ENCODE results near the gene HEATR5A. TPM values are rescaled to one million over a fixed set of nuclear protein-coding genes. Genes with fewer than 3 reads are reported as not detected.

The HEATR5A gene
- total RNA-seq, 5 donors from 2014 or later (not counting 1 experiment from before 2014, with no cell fraction given) = 7.5 to 13.2 (median 13.0) TPM

DNA sequence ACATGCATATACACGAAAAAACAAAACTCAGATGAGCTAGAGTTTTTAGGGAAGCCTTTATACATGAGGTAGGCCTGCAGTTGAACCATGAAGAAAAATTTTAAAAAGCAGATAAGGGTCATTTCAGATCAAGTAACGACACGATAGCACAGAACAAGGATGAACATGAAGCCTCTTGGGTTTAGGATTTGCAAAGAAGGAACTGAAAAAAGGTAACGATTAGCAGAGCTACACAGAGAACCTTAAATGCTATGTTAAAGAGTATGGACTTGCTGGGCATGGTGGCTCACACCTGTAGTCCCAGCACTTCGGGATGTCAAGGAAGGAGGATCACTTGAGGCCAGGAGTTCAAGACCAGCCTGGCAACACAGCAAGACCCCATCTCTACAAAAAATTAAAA is 116.7 kb downstream of the HEATR5A start:
- Mint-ChIP-seq H3K27ac (no peak overlapping the region), H3K4me1 (no peaks in the 10 kb centered on the region)
- ATAC-seq (replicated peaks in 1 of 4) = no peak

DNA sequence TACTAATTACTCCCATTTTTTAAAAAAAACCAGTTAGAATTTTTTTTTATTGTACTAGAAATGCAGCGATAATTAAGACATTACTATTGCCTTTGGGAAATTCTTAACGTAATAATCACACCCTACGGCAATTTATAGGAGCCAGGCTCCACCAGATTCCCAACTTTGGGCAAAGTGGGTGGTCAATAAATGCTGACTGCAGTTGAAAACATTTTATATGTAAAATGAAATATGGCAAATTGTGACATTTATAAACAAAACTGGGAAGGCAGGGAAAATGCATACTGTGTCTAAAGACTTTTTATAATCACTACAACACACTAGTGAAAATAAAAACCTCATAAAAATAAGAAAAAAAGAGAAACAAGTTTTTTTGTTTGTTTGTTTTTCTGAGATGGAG is 119.5 kb downstream of the HEATR5A start:
- DNase-seq (no peak), ATAC-seq (replicated peaks in 1 of 4) (no peak)
- Histone ChIP-seq H3K27ac (ENCODE audit: low read length) (no peak overlapping the region), H3K36me3 (ENCODE audit: control insufficient read depth in 2 of 2, extremely low read depth in 1 of 2, insufficient read depth in 1 of 2, low read length in 1 of 2) (peaks cover 0 to 9% of the 10 kb centered on the region in 2 donors), H3K4me3 (ENCODE audit: control insufficient read depth in 1 of 2, extremely low read depth in 1 of 2, low read length in 1 of 2) (no peak overlapping the region), H3K9me3 (no peaks in the 10 kb centered on the region), H3K4me1 (ENCODE audit: control insufficient read depth in 1 of 2, extremely low read depth in 1 of 2, insufficient read depth in 2 of 2, low read length in 2 of 2) (no peaks in the 10 kb centered on the region), H3K27me3 (replicated peaks in 1 of 2; ENCODE audit: control insufficient read depth in 2 of 2, extremely low read depth in 1 of 2, insufficient read depth in 2 of 2, low read length in 1 of 2) (no peaks in the 10 kb centered on the region)
- H3K9me3 Mint-ChIP-seq = no peaks in the 10 kb centered on the region
- H3K36me3 Mint-ChIP-seq = peaks cover 34% of the 10 kb centered on the region
- CTCF ChIA-PET = interaction anchor here in 1 of 2 donors (0.6 kb wide), 1 partner anchor 8 kb away, joined by 5 read pairs; no protein-coding TSS in a partner anchor
- POLR2A ChIA-PET = no interaction called here
- H3K4me3 Mint-ChIP-seq = no peak overlapping the region
- H3K4me1 Mint-ChIP-seq = no peaks in the 10 kb centered on the region
- H3K27me3 Mint-ChIP-seq = no peaks in the 10 kb centered on the region
- no CpG with 5 or more reads among the region's 3 CpGs for WGBS (ENCODE audit: insufficient coverage)
- H3K27ac Mint-ChIP-seq = no peak overlapping the region

More for the DNA sequence above, 116.7 kb downstream of the HEATR5A start:
- no peaks in the 10 kb centered on the region for H3K9me3 ChIP-seq
- H3K9me3 Mint-ChIP-seq = no peaks in the 10 kb centered on the region
- H3K4me3 Mint-ChIP-seq = no peak overlapping the region
- no peaks in the 10 kb centered on the region for H3K27me3 ChIP-seq (replicated peaks in 1 of 2; ENCODE audit: control insufficient read depth in 2 of 2, extremely low read depth in 1 of 2, insufficient read depth in 2 of 2, low read length in 1 of 2)
- 100% methylated on average over 3 of the region's 5 CpGs for WGBS (ENCODE audit: insufficient coverage)
- ChIA-PET POLR2A (interaction anchor here in 1 of 2 donors (0.5 kb wide), 1 partner anchor 85 kb away, joined by 3 read pairs; no protein-coding TSS in a partner anchor), CTCF (interaction anchor here in 1 of 2 donors (0.6 kb wide), 1 partner anchor 10 kb away, joined by 3 read pairs; no protein-coding TSS in a partner anchor)
- H3K27me3 Mint-ChIP-seq = no peaks in the 10 kb centered on the region
- peaks cover 0 to 14% of the 10 kb centered on the region in 2 donors for H3K36me3 ChIP-seq (ENCODE audit: control insufficient read depth in 2 of 2, extremely low read depth in 1 of 2, insufficient read depth in 1 of 2, low read length in 1 of 2)
- DNase-seq = no peak
- H3K4me3 ChIP-seq (ENCODE audit: control insufficient read depth in 1 of 2, extremely low read depth in 1 of 2, low read length in 1 of 2) = no peak overlapping the region
- H3K27ac ChIP-seq (ENCODE audit: low read length) = no peak overlapping the region
- H3K4me1 ChIP-seq (ENCODE audit: control insufficient read depth in 1 of 2, extremely low read depth in 1 of 2, insufficient read depth in 2 of 2, low read length in 2 of 2) = no peaks in the 10 kb centered on the region
- H3K36me3 Mint-ChIP-seq = peaks cover 43% of the 10 kb centered on the region

DNA sequence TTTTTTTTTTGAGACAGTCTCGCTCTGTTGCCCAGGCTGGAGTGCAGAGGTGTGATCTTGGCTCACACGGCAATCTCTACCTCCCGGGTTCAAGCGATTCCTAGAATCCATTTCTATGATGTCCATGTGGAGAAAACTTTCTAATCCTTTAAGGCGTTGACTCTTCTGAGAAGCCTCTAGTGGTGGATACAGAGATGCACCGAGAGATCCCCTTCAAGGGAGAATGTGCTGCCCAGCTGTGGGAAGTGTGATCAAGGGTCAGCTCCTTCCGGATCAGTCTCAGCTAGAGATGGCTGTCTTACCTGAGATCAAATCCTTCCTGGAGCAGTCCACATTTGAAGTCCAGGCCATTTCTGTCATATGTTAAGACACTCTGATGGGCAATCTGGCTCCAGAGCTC is 120.1 kb downstream of the HEATR5A start:
- Histone ChIP-seq H3K9me3 (no peaks in the 10 kb centered on the region), H3K4me1 (ENCODE audit: control insufficient read depth in 1 of 2, extremely low read depth in 1 of 2, insufficient read depth in 2 of 2, low read length in 2 of 2) (no peaks in the 10 kb centered on the region), H3K27ac (ENCODE audit: low read length) (no peak overlapping the region), H3K36me3 (ENCODE audit: control insufficient read depth in 2 of 2, extremely low read depth in 1 of 2, insufficient read depth in 1 of 2, low read length in 1 of 2) (peaks cover 0 to 9% of the 10 kb centered on the region in 2 donors), H3K27me3 (replicated peaks in 1 of 2; ENCODE audit: control insufficient read depth in 2 of 2, extremely low read depth in 1 of 2, insufficient read depth in 2 of 2, low read length in 1 of 2) (no peaks in the 10 kb centered on the region), H3K4me3 (ENCODE audit: control insufficient read depth in 1 of 2, extremely low read depth in 1 of 2, low read length in 1 of 2) (no peak overlapping the region)
- Mint-ChIP-seq H3K36me3 (peaks cover 29% of the 10 kb centered on the region), H3K4me3 (no peak overlapping the region), H3K4me1 (no peaks in the 10 kb centered on the region), H3K27ac (no peak overlapping the region), H3K27me3 (no peaks in the 10 kb centered on the region), H3K9me3 (no peaks in the 10 kb centered on the region)
- CTCF ChIA-PET = interaction anchor here (0.6 kb wide), 2 partner anchors 8 to 149 kb away, joined by 4 to 5 read pairs; no protein-coding TSS in a partner anchor
- DNase-seq (no peak), ATAC-seq (replicated peaks in 1 of 4) (no peak)
- POLR2A ChIA-PET = no interaction called here
- WGBS (ENCODE audit: insufficient coverage) = 100% methylated on average over 2 of the region's 7 CpGs

DNA sequence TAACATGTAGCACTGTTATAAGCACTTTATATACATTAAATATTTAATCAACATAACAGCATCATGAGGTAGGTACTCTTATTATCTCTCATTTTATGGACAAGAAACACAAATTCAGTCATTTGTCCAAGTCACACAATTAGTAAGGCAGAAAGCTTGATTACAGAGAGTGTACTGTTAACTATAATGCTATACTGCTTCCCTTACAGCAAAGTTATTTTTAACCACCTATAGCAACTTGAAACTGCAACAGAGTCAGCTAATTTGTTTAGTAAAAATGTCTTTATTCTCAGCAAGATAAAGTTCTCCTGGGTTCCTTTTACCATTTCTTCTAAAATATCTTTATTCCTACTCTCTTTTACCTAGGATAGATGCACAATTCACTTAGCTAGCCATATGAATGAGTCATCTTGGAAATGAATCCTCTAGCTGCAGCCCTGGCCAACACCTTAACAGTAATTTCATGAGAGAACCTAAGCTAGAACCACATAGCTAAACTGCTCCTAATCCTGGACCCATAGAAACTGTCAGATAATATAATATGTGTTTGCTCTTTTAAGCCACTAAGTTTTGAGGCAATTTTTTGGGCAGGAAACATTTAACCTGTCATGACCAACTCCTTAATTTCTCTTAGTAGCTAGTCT is 122.5 kb downstream of the HEATR5A start:
- Mint-ChIP-seq H3K27me3 (no peaks in the 10 kb centered on the region), H3K4me1 (no peaks in the 10 kb centered on the region), H3K27ac (no peak overlapping the region), H3K4me3 (no peak overlapping the region), H3K36me3 (peaks cover 20% of the 10 kb centered on the region), H3K9me3 (no peaks in the 10 kb centered on the region)
- CTCF ChIA-PET = interaction anchor here in 1 of 2 donors (0.7 kb wide), 1 partner anchor 18 kb away, joined by 4 read pairs; no protein-coding TSS in a partner anchor
- no peaks in the 10 kb centered on the region for H3K9me3 ChIP-seq
- no peaks in the 10 kb centered on the region for H3K27me3 ChIP-seq (replicated peaks in 1 of 2; ENCODE audit: control insufficient read depth in 2 of 2, extremely low read depth in 1 of 2, insufficient read depth in 2 of 2, low read length in 1 of 2)
- peaks cover 0 to 3% of the 10 kb centered on the region in 2 donors for H3K36me3 ChIP-seq (ENCODE audit: control insufficient read depth in 2 of 2, extremely low read depth in 1 of 2, insufficient read depth in 1 of 2, low read length in 1 of 2)
- H3K27ac ChIP-seq (ENCODE audit: low read length) = no peak overlapping the region
- POLR2A ChIA-PET = no interaction called here
- DNase-seq = no peak
- H3K4me1 ChIP-seq (ENCODE audit: control insufficient read depth in 1 of 2, extremely low read depth in 1 of 2, insufficient read depth in 2 of 2, low read length in 2 of 2) = no peaks in the 10 kb centered on the region
- no peak overlapping the region for H3K4me3 ChIP-seq (ENCODE audit: control insufficient read depth in 1 of 2, extremely low read depth in 1 of 2, low read length in 1 of 2)
- no peak for ATAC-seq (replicated peaks in 1 of 4)

DNA sequence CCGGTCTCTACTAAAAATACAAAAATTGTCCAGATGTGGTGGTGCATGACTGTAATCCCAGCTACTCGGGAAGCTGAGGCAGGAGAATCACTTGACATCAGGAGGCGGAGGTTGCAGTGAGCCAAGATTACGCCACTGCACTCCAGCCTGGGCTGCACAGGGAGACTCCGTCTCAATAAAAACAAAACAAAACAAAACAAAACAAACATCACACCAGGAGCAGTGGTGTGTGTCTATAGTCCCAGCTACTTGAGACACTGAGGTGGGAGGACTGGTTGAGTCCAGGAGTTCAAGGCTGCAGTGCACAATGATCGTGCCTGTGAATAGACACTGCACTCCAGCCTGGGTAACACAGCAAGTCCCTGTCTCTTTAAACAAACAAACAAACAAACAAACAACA is 123.2 kb downstream of the HEATR5A start:
- WGBS (ENCODE audit: insufficient coverage) = 100% methylated on average over 1 of the region's 6 CpGs
- H3K4me1 Mint-ChIP-seq = no peaks in the 10 kb centered on the region
- Histone ChIP-seq H3K4me3 (ENCODE audit: control insufficient read depth in 1 of 2, extremely low read depth in 1 of 2, low read length in 1 of 2) (no peak overlapping the region), H3K36me3 (ENCODE audit: control insufficient read depth in 2 of 2, extremely low read depth in 1 of 2, insufficient read depth in 1 of 2, low read length in 1 of 2) (peaks cover 0 to 3% of the 10 kb centered on the region in 2 donors), H3K9me3 (no peaks in the 10 kb centered on the region), H3K4me1 (ENCODE audit: control insufficient read depth in 1 of 2, extremely low read depth in 1 of 2, insufficient read depth in 2 of 2, low read length in 2 of 2) (no peaks in the 10 kb centered on the region), H3K27me3 (replicated peaks in 1 of 2; ENCODE audit: control insufficient read depth in 2 of 2, extremely low read depth in 1 of 2, insufficient read depth in 2 of 2, low read length in 1 of 2) (no peaks in the 10 kb centered on the region), H3K27ac (ENCODE audit: low read length) (no peak overlapping the region)
- H3K27me3 Mint-ChIP-seq = no peaks in the 10 kb centered on the region
- DNase-seq (no peak), ATAC-seq (replicated peaks in 1 of 4) (no peak)
- no peak overlapping the region for H3K27ac Mint-ChIP-seq
- CTCF ChIA-PET = no interaction called here
- peaks cover 18% of the 10 kb centered on the region for H3K36me3 Mint-ChIP-seq
- no peak overlapping the region for H3K4me3 Mint-ChIP-seq
- H3K9me3 Mint-ChIP-seq = no peaks in the 10 kb centered on the region
- POLR2A ChIA-PET = no interaction called here

DNA sequence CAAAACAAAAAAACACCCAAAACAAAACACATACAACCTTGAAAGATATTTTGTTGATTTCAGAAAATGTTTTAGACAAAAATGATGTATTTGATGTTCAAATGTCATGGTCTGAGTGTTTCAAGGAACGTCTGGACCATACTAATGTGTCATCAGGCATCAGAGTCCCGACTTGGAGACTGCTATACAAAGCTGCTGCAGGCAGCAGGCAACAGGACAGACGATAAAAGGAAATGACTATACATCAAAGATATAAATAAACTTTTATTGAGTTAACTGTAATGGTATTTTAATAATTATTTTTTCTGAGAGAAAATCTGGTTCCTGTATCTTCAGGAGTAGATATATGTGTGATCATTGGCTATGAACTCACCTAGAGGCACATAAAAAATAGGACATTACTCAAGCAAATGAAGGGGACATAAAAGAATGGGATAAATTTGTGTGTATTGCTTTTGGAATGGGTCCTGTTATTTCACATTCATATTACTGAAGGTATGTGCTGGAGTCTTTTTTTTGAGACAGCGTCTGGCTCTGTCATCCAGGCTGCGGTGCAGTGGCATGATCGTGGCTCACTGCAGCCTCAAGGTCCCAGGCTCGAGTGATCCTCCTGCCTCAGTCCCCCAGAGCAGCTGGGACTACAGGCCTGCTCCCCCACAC is 125.5 kb downstream of the HEATR5A start:
- H3K4me3 Mint-ChIP-seq = no peak overlapping the region
- ChIA-PET CTCF (no interaction called here), POLR2A (interaction anchor here in 1 of 2 donors (0.6 kb wide), 1 partner anchor 272 kb away, joined by 5 read pairs; no protein-coding TSS in a partner anchor)
- H3K9me3 Mint-ChIP-seq = no peaks in the 10 kb centered on the region
- no peaks in the 10 kb centered on the region for H3K9me3 ChIP-seq
- WGBS (ENCODE audit: insufficient coverage) = 100% methylated on average over 3 of the region's 7 CpGs
- H3K4me1 Mint-ChIP-seq = no peaks in the 10 kb centered on the region
- ATAC-seq (replicated peaks in 1 of 4) = no peak
- H3K27me3 ChIP-seq (replicated peaks in 1 of 2; ENCODE audit: control insufficient read depth in 2 of 2, extremely low read depth in 1 of 2, insufficient read depth in 2 of 2, low read length in 1 of 2) = no peaks in the 10 kb centered on the region
- no peaks in the 10 kb centered on the region for H3K27me3 Mint-ChIP-seq
- H3K36me3 ChIP-seq (ENCODE audit: control insufficient read depth in 2 of 2, extremely low read depth in 1 of 2, insufficient read depth in 1 of 2, low read length in 1 of 2) = no peaks in the 10 kb centered on the region
- H3K4me1 ChIP-seq (ENCODE audit: control insufficient read depth in 1 of 2, extremely low read depth in 1 of 2, insufficient read depth in 2 of 2, low read length in 2 of 2) = no peaks in the 10 kb centered on the region
- H3K27ac ChIP-seq (ENCODE audit: low read length) = no peak overlapping the region
- H3K27ac Mint-ChIP-seq = no peak overlapping the region
- no peak overlapping the region for H3K4me3 ChIP-seq (ENCODE audit: control insufficient read depth in 1 of 2, extremely low read depth in 1 of 2, low read length in 1 of 2)
- peaks cover 12% of the 10 kb centered on the region for H3K36me3 Mint-ChIP-seq
- DNase-seq = no peak

Measured in T-cell (primary cell).